K562 (cell line): ENCODE data around the gene IRF4. TPM values are rescaled to one million over a fixed set of nuclear protein-coding genes. Genes with fewer than 3 reads are reported as not detected.

ENCODE experiments used
- ATAC-seq: fragments of 200-7000 bp; cut with Tn5 transposase; 3 replicates; pipeline ENCODE4 v1.9.1; 2020; ENCODE audit warnings: moderate library complexity
- BruUV-seq: library from RNA; stranded (reverse); fragments of 400-500 nt; replicated peaks from 2 replicates; lab custom pipeline; 2021; lab: Mats Ljungman, UMichigan
- CTCF ChIA-PET: fragments of 300-600 bp; formaldehyde crosslinking; extraction: SDS; loops from one replicate; lab custom pipeline; 2021; ENCODE audit warnings: low intra/inter-chr PET ratio; lab: Yijun Ruan, JAX
- POLR2A ChIA-PET: fragments of 300-600, 350-650 bp; sonication (Branson Sonifier 250); formaldehyde crosslinking; extraction: SDS; loops from one replicate; lab custom pipeline; 2021; ENCODE audit warnings: antibody characterized with exemption, inconsistent platforms; lab: Yijun Ruan, JAX
- DNase-seq, 4 experiments: peaks; one replicate each; pipeline versions ENCODE4 v3.0.0 to v3.0.0-alpha.2; 2011 to 2018; ENCODE audit warnings: low spot score in 3 of 4, mixed read lengths in 3 of 4; ENCODE audit errors: extremely low read depth in 1 of 4
- FAIRE-seq: peaks from 2 replicates; lab custom pipeline; 2011; peaks lifted over from hg19 to GRCh38; lab: Jason Lieb, UNC
- H2AFZ ChIP-seq: 2 replicates; pipeline ENCODE4 v1.6.0; 2011; ENCODE audit warnings: low read depth, low read length, control low read depth, inconsistent platforms
- H3K27ac ChIP-seq: fragments of 200-600 bp; 3 replicates; pipeline ENCODE4 v1.8.0; 2011; ENCODE audit warnings: low read depth, mild to moderate bottlenecking, control low read depth, inconsistent platforms, low read length, moderate library complexity, mixed read lengths; ENCODE audit errors: extremely low read depth
- H3K27me3 ChIP-seq, 2 experiments: fragments of 300-600 bp in 1 of 2; 2 replicates in 1 of 2; 3 replicates in 1 of 2; pipeline versions ENCODE4 v1.6.0 to v1.8.0; 2011; ENCODE audit warnings: inconsistent platforms in 2 of 2, low read length in 2 of 2, mild to moderate bottlenecking in 1 of 2, mixed read lengths in 1 of 2, moderate library complexity in 1 of 2; ENCODE audit not compliant: control insufficient read depth in 2 of 2, insufficient read depth in 2 of 2
- H3K36me3 ChIP-seq: fragments of 300-600 bp; 3 replicates; pipeline ENCODE4 v1.8.0; 2011; ENCODE audit warnings: mild to moderate bottlenecking, low read length, inconsistent platforms; ENCODE audit not compliant: control insufficient read depth, insufficient read depth
- H3K4me1 ChIP-seq, 2 experiments: fragments of 200-600 bp in 1 of 2; replicated peaks in 1 of 2; 2 replicates in 1 of 2; 3 replicates in 1 of 2; pipeline versions ENCODE4 v1.5.1 to v1.8.0; 2011; ENCODE audit warnings: inconsistent platforms in 2 of 2, low read length in 2 of 2, mild to moderate bottlenecking in 1 of 2, mixed read lengths in 1 of 2, moderate library complexity in 1 of 2; ENCODE audit not compliant: control insufficient read depth in 2 of 2, insufficient read depth in 2 of 2
- H3K4me2 ChIP-seq: 2 replicates; pipeline ENCODE4 v1.6.1; 2011; ENCODE audit warnings: low read length, control low read depth, inconsistent platforms, mixed read lengths; ENCODE audit not compliant: insufficient read depth
- H3K4me3 ChIP-seq: fragments of 200-600 bp; sonication (generic), shearing (Covaris generic); 2 replicates; pipeline ENCODE4 v1.5.1; 2016; ENCODE audit warnings: control low read depth, inconsistent platforms
- H3K79me2 ChIP-seq: fragments of 200-600 bp; 3 replicates; pipeline ENCODE4 v1.8.0; 2011; ENCODE audit warnings: low read length, inconsistent platforms; ENCODE audit not compliant: control insufficient read depth, insufficient read depth
- H3K9ac ChIP-seq, 2 experiments: 2 replicates each; pipeline versions ENCODE4 v1.6.0 to v1.6.1; 2011; ENCODE audit warnings: low read depth in 2 of 2, low read length in 2 of 2, control low read depth in 1 of 2, inconsistent platforms in 1 of 2, mild to moderate bottlenecking in 1 of 2, mixed read lengths in 1 of 2; ENCODE audit not compliant: insufficient read depth in 1 of 2
- H3K9me1 ChIP-seq: one replicate; pipeline ENCODE4 v1.6.0; 2011; ENCODE audit warnings: inconsistent platforms, mild to moderate bottlenecking, low read length, moderate library complexity; ENCODE audit not compliant: control insufficient read depth, insufficient read depth
- H3K9me3 ChIP-seq: replicated peaks from 2 replicates; pipeline ENCODE4 v1.5.1; 2011; ENCODE audit warnings: low read depth, low read length, inconsistent platforms; ENCODE audit not compliant: control insufficient read depth, insufficient read depth
- H4K20me1 ChIP-seq: replicated peaks from 2 replicates; pipeline ENCODE4 v1.6.1; 2011; ENCODE audit warnings: low read length, inconsistent platforms, mixed read lengths; ENCODE audit not compliant: control insufficient read depth, insufficient read depth
- ATF7 ChIP-seq: fragments of 450-650 bp; IDR thresholded peaks from 2 replicates; pipeline ENCODE4 v1.7.1; 2014; ENCODE audit warnings: mild to moderate bottlenecking, moderate library complexity
- CC2D1A ChIP-seq: fragments of 450-650 bp; IDR thresholded peaks from 2 replicates; pipeline ENCODE4 v1.6.1; 2017; ENCODE audit warnings: mild to moderate bottlenecking
- ELF2 ChIP-seq: fragments of 250-450 bp; sonication (Bioruptor Pico); IDR thresholded peaks from 2 replicates; pipeline ENCODE4 v1.5.0; 2021; ENCODE audit warnings: mild to moderate bottlenecking
- FUS ChIP-seq: fragments of 200-400 bp; formaldehyde crosslinking; optimal IDR thresholded peaks from 2 replicates; pipeline ENCODE3; 2017; ENCODE audit warnings: low read depth, low read length
- MXI1 ChIP-seq: IDR thresholded peaks from 2 replicates; pipeline ENCODE4 v1.6.1; 2011; ENCODE audit warnings: low read depth, mild to moderate bottlenecking, improper control_type of control experiment, low read length
- SMAD2 ChIP-seq: fragments of 150-350 bp; IDR thresholded peaks from 2 replicates; pipeline ENCODE4 v1.6.1; 2014; ENCODE audit warnings: low read depth, mild to moderate bottlenecking, low read length
- TRIM24 ChIP-seq, 2 experiments: fragments of 450-650 bp; IDR thresholded peaks; 2 replicates each; pipeline ENCODE4 v1.6.1; 2016
- XRCC4 ChIP-seq: IDR thresholded peaks from one replicate; pipeline ENCODE4 v1.6.1; 2011; ENCODE audit not compliant: insufficient read depth, insufficient read length; ENCODE audit errors: extremely low read depth
- ZNF212 ChIP-seq: fragments of 450-650 bp; formaldehyde crosslinking; IDR thresholded peaks from 2 replicates; pipeline ENCODE4 v1.4.0; 2020; ENCODE audit warnings: mild to moderate bottlenecking
- WGBS: fragments of 100-300 bp; shearing (Covaris generic); methylation state at CpG from one replicate; pipeline ENCODE4 v1.1.6; 2016; ENCODE audit warnings: low coverage, mixed read lengths; ENCODE audit not compliant: insufficient coverage; ENCODE audit errors: missing lambda C conversion rate; 5-methylcytosine and 5-hydroxymethylcytosine counted together
- in situ Hi-C: fragments of 300-500 bp; cut with MboI; formaldehyde crosslinking; loops from 4 replicates; pipeline ENCODE4 v1.15.0; 2018; ENCODE audit warnings: inconsistent platforms, mixed read lengths
- intact Hi-C: fragments of 100-400 bp; cut with micrococcal nuclease; formaldehyde crosslinking; loops from 2 replicates; pipeline ENCODE4 v1.14.2; 2022
- polyA plus RNA-seq, 8 experiments: library from polyadenylated mRNA; depleted of rRNA in 4 of 8; stranded (reverse) in 5 of 8; unstranded in 3 of 8; fragments of >200 nt; fragmentation: Nextera tagmentation in 2 of 8; fragmentation: Illumina TruSeq in 1 of 8; extraction: Ambion mirVana in 2 of 8; extraction: Trizol in 1 of 8; gene quantifications; 2 replicates each; pipeline versions ENCODE4 v1.2.1 to v1.2.3, GENCODE V29; 2011 to 2014; ENCODE audit warnings: inconsistent platforms in 1 of 8, missing spikeins in 1 of 8
- total RNA-seq, 7 experiments: library from RNA; depleted of rRNA in 6 of 7; stranded (reverse); fragments of >200 nt in 6 of 7; fragmentation: Illumina TruSeq in 2 of 7; extraction: Trizol in 2 of 7; gene quantifications; 2 replicates each; pipeline versions ENCODE4 v1.2.1 to v1.2.3, GENCODE V29; 2011 to 2021; ENCODE audit warnings: low replicate concordance in 1 of 7
- TF ChIP-seq, protein P1 (sequence below), 2 experiments: IDR thresholded peaks; 2 replicates each; pipeline ENCODE4 v1.6.1; 2012; ENCODE audit warnings: improper control_type of control experiment in 2 of 2, low read depth in 2 of 2, low read length in 2 of 2, borderline replicate concordance in 1 of 2
- TF ChIP-seq, protein P2 (sequence below), 2 experiments: fragments of 250-450 bp in 1 of 2; fragments of 450-650 bp in 1 of 2; sonication (Bioruptor Pico) in 1 of 2; IDR thresholded peaks; 2 replicates each; pipeline versions ENCODE4 v1.6.1 to v1.8.0; 2016 to 2021; ENCODE audit warnings: mild to moderate bottlenecking in 2 of 2, moderate library complexity in 2 of 2, missing compliant biosample characterization in 1 of 2, missing genetic modification characterization in 1 of 2
- TF ChIP-seq, protein P3 (sequence below), 2 experiments: fragments of 450-650 bp; IDR thresholded peaks; 2 replicates each; pipeline ENCODE4 v1.6.1; 2018; ENCODE audit warnings: mild to moderate bottlenecking in 2 of 2, low read depth in 1 of 2; ENCODE audit not compliant: partially characterized antibody in 2 of 2

IRF4 gene
- total and polyA plus RNA-seq, 9 of the 15 experiments (the other 6 are each of a cell fraction or from before 2014, with no cell fraction given): 0.05 to 0.33 (median 0.09) TPM; not detected in 6

DNA sequence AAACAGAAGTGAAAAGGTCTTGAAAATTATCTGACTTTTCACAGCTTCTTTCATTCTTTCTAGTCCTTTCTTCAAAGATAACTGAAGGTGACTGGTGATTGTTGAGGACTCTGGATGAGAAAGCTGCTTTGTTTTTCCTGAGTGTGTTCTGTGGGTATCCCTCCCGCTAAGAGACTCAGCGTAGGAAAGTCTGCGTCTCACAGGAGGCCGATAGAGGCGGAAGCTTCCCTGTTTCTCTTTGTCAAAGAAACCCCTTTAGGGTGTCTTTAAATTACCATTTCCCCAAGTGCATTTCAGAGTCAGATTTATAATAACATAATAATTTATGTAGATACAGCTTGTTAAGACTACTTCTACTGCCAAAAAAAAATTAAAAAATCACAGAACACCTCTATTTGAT, 31.2 kb upstream of the IRF4 start:
- ATAC-seq (no peak), DNase-seq (no peak), FAIRE-seq (no peak)
- no peak overlapping the region for H2AFZ ChIP-seq
- BruUV-seq: no TSS peak
- no peak overlapping the region for H3K4me2 ChIP-seq
- no peaks in the 10 kb centered on the region for H3K79me2 ChIP-seq
- ChIA-PET POLR2A (interaction anchor here (0.9 to 1.5 kb wide), 3 partner anchors 11 to 38 kb away, joined by 3 to 4 read pairs (median 3); no protein-coding TSS in a partner anchor), CTCF (no interaction called here)
- no peak overlapping the region for H3K27ac ChIP-seq
- 6% methylated on average over 5 of the region's 5 CpGs for WGBS
- intact Hi-C loops (loop anchor here (5.0 kb wide), 1 partner anchor 143 kb away; no protein-coding TSS in a partner anchor), in situ Hi-C loops (no loop called here)
- H3K9me3 ChIP-seq: no peaks in the 10 kb centered on the region
- no peak overlapping the region for H3K4me3 ChIP-seq
- H3K4me1 ChIP-seq: 0 out of 5 replicates have a peak, but pooled peaks cover 0 to 2% of the 10 kb centered on the region in 2 experiments
- no peaks in the 10 kb centered on the region for H3K9me1 ChIP-seq
- peaks cover 64 to 84% of the 10 kb centered on the region in 2 experiments for H3K27me3 ChIP-seq
- peaks cover 4% of the 10 kb centered on the region for H4K20me1 ChIP-seq
- no peak for TF ChIP-seq ATF7
- TF ChIP-seq, protein P1, sequence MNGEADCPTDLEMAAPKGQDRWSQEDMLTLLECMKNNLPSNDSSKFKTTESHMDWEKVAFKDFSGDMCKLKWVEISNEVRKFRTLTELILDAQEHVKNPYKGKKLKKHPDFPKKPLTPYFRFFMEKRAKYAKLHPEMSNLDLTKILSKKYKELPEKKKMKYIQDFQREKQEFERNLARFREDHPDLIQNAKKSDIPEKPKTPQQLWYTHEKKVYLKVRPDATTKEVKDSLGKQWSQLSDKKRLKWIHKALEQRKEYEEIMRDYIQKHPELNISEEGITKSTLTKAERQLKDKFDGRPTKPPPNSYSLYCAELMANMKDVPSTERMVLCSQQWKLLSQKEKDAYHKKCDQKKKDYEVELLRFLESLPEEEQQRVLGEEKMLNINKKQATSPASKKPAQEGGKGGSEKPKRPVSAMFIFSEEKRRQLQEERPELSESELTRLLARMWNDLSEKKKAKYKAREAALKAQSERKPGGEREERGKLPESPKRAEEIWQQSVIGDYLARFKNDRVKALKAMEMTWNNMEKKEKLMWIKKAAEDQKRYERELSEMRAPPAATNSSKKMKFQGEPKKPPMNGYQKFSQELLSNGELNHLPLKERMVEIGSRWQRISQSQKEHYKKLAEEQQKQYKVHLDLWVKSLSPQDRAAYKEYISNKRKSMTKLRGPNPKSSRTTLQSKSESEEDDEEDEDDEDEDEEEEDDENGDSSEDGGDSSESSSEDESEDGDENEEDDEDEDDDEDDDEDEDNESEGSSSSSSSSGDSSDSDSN (IDR thresholded peaks at IDR 0.05; ENCODE audit: borderline replicate concordance in 1 of 2, low read depth in 2 of 2, low read length in 2 of 2): no peak
- no peak for TF ChIP-seq MXI1
- TF ChIP-seq, protein P2, sequence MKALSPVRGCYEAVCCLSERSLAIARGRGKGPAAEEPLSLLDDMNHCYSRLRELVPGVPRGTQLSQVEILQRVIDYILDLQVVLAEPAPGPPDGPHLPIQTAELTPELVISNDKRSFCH (CRISPR knock-in tag; IDR thresholded peaks at IDR 0.05): no peak
- TF ChIP-seq, protein P2 (tag; IDR thresholded peaks at IDR 0.05): no peak
- TF ChIP-seq CC2D1A: no peak
- TF ChIP-seq ZNF212 (CRISPR knock-in tag): no peak
- no peak for TF ChIP-seq SMAD2
- TF ChIP-seq, protein P3, sequence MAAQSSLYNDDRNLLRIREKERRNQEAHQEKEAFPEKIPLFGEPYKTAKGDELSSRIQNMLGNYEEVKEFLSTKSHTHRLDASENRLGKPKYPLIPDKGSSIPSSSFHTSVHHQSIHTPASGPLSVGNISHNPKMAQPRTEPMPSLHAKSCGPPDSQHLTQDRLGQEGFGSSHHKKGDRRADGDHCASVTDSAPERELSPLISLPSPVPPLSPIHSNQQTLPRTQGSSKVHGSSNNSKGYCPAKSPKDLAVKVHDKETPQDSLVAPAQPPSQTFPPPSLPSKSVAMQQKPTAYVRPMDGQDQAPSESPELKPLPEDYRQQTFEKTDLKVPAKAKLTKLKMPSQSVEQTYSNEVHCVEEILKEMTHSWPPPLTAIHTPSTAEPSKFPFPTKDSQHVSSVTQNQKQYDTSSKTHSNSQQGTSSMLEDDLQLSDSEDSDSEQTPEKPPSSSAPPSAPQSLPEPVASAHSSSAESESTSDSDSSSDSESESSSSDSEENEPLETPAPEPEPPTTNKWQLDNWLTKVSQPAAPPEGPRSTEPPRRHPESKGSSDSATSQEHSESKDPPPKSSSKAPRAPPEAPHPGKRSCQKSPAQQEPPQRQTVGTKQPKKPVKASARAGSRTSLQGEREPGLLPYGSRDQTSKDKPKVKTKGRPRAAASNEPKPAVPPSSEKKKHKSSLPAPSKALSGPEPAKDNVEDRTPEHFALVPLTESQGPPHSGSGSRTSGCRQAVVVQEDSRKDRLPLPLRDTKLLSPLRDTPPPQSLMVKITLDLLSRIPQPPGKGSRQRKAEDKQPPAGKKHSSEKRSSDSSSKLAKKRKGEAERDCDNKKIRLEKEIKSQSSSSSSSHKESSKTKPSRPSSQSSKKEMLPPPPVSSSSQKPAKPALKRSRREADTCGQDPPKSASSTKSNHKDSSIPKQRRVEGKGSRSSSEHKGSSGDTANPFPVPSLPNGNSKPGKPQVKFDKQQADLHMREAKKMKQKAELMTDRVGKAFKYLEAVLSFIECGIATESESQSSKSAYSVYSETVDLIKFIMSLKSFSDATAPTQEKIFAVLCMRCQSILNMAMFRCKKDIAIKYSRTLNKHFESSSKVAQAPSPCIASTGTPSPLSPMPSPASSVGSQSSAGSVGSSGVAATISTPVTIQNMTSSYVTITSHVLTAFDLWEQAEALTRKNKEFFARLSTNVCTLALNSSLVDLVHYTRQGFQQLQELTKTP (IDR thresholded peaks at IDR 0.05; ENCODE audit: low read depth in 1 of 2, partially characterized antibody in 2 of 2): no peak
- TF ChIP-seq FUS: no peak
- no peak for TF ChIP-seq ELF2
- no peak for TF ChIP-seq TRIM24 (IDR thresholded peaks at IDR 0.05)
- TF ChIP-seq XRCC4: no peak
- H3K36me3 ChIP-seq: no peaks in the 10 kb centered on the region
- no peak overlapping the region for H3K9ac ChIP-seq
